Cortex of kidney (tissue), 1 donor: Measurements from ENCODE around the gene NECAB3.
"Not testable (repeated sequence)": the region's sequence is repeated elsewhere in the genome, so short reads cannot be mapped to it uniquely, and the experiment has no call there.

Source experiments
- DNase-seq: peaks from one replicate; lab custom pipeline; 2025; lab: John Stamatoyannopoulos, UW

Gene NECAB3

GRCh38 chr20:33650111-33650752, 24.0 kb downstream of the NECAB3 start:
- no peak for DNase-seq

GRCh38 chr20:33649201-33649681, 25.0 kb downstream of the NECAB3 start:
- no peak for DNase-seq

GRCh38 chr20:33648396-33649004, 25.7 kb downstream of the NECAB3 start:
- DNase-seq: no peak

GRCh38 chr20:33647603-33648395, 26.4 kb downstream of the NECAB3 start:
- no peak for DNase-seq

GRCh38 chr20:33646959-33647602, 27.1 kb downstream of the NECAB3 start:
- not testable (repeated sequence) for DNase-seq

GRCh38 chr20:33646191-33646590, 28.0 kb downstream of the NECAB3 start:
- DNase-seq: no peak

- DNase-seq: no peak
Measured at GRCh38 chr20:33645396-33645795, 28.8 kb downstream of the NECAB3 start.

- no peak for DNase-seq
Measured at GRCh38 chr20:33645072-33645358, 29.2 kb downstream of the NECAB3 start.

GRCh38 chr20:33644313-33645071, 29.7 kb downstream of the NECAB3 start:
- no peak for DNase-seq

- no peak for DNase-seq
Measured at GRCh38 chr20:33640287-33640686, 33.9 kb downstream of the NECAB3 start.

- DNase-seq: no peak
Measured at GRCh38 chr20:33636776-33637175, 37.5 kb downstream of the NECAB3 start.

- no peak for DNase-seq
Measured at GRCh38 chr20:33635341-33635740, 38.9 kb downstream of the NECAB3 start.

- DNase-seq: not testable (repeated sequence)
Measured at GRCh38 chr20:33631910-33632309, 42.3 kb downstream of the NECAB3 start.

GRCh38 chr20:33630507-33630906, 43.7 kb downstream of the NECAB3 start:
- DNase-seq: no peak

GRCh38 chr20:33629979-33630378, 44.2 kb downstream of the NECAB3 start:
- no peak for DNase-seq

- DNase-seq: no peak
Measured at GRCh38 chr20:33629533-33629932, 44.7 kb downstream of the NECAB3 start.

- no peak for DNase-seq
Measured at GRCh38 chr20:33627577-33628216, 46.5 kb downstream of the NECAB3 start.

- DNase-seq: no peak
Measured at GRCh38 chr20:33626190-33626589, 48.0 kb downstream of the NECAB3 start.

- no peak for DNase-seq
Measured at GRCh38 chr20:33624399-33624798, 49.8 kb downstream of the NECAB3 start.

GRCh38 chr20:33622705-33623365, 51.4 kb downstream of the NECAB3 start:
- DNase-seq: no peak
